ENCODE measurements around the gene FGD4.
"Not testable (repeated sequence)": the region's sequence is repeated elsewhere in the genome, so short reads cannot be mapped to it uniquely, and the experiment has no call there.

Gene FGD4

DNA sequence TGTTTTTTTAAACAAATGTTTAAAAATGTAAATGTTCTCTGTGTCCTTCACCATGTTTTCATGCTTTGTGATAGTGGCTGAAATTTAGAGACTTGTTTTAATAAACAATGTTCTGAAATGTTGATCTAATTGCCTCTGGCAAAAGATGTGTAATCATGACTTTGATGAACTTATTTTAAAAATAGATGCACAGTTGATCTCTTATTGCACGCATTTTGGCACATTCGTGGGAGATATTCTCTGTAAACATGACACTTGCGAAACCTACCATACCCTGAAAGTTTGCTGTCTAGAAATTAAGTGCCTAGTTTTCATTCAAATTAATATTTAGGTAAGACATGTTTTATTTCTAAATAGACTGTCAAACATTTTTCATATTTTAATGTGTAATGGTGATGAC lies 160.1 kb downstream of the FGD4 start:
- H3K27ac ChIP-seq (ENCODE audit: low read length, poor library complexity, severe bottlenecking) = no peak overlapping the region
- no peak overlapping the region for H3K14ac ChIP-seq (ENCODE audit: low read length in 2 of 2)
- no peak overlapping the region for H4K91ac ChIP-seq (ENCODE audit: low read length)
- H3K9me3 ChIP-seq (ENCODE audit: control insufficient read depth, low read length) = no peaks in the 10 kb centered on the region
- no peak overlapping the region for H3K18ac ChIP-seq (ENCODE audit: low read depth in 1 of 2, low read length in 2 of 2)
- peak overlapping the region in 1 of 2 experiments; percentile 59 for H3K4me3 ChIP-seq (ENCODE audit: insufficient read depth in 1 of 2, low read depth in 1 of 2, low read length in 2 of 2)
- H2BK15ac ChIP-seq (ENCODE audit: low read depth, poor library complexity, severe bottlenecking) = no peak overlapping the region
- no peak overlapping the region for H2BK12ac ChIP-seq (ENCODE audit: low read length in 2 of 2)
- no peak overlapping the region for H2AK5ac ChIP-seq (ENCODE audit: low read length, severe bottlenecking)
- peaks cover 16% of the 10 kb centered on the region for H3K79me1 ChIP-seq (replicated peaks; ENCODE audit: low read length, poor library complexity, severe bottlenecking)
- no peak overlapping the region for H3K23ac ChIP-seq (ENCODE audit: low read length in 2 of 2)
- H3K27me3 ChIP-seq (ENCODE audit: control insufficient read depth in 1 of 2, insufficient read depth in 1 of 2, low read length in 2 of 2) = no peaks in the 10 kb centered on the region
- 87% methylated on average over 3 of the region's 3 CpGs for WGBS
- peak overlapping the region; percentile 86 for H3K9ac ChIP-seq (ENCODE audit: low read length)
- H3K4ac ChIP-seq (ENCODE audit: low read depth in 1 of 2, low read length in 2 of 2) = no peak overlapping the region
- H3K4me1 ChIP-seq (ENCODE audit: control insufficient read depth, insufficient read depth, low read depth, low read length) = no peaks in the 10 kb centered on the region
- peak; percentile 51 for DNase-seq
- H3K36me3 ChIP-seq (ENCODE audit: control insufficient read depth in 1 of 2, insufficient read depth in 2 of 2, low read depth in 1 of 2, low read length in 2 of 2) = peaks cover 0 to 7% of the 10 kb centered on the region in 2 experiments
- H2BK120ac ChIP-seq (ENCODE audit: low read depth, low read length) = no peak overlapping the region
- H2AFZ ChIP-seq (ENCODE audit: low read depth, low read length) = no peak overlapping the region
- no peak overlapping the region for H2BK5ac ChIP-seq (ENCODE audit: low read depth, low read length, poor library complexity, severe bottlenecking)
- no peak overlapping the region for H3K4me2 ChIP-seq (ENCODE audit: low read length, poor library complexity, severe bottlenecking)
- H4K8ac ChIP-seq (ENCODE audit: low read length) = no peak overlapping the region

GRCh38 chr12:32560520-32560919 lies 161.2 kb downstream of the FGD4 start:
- H3K4me3 ChIP-seq (ENCODE audit: insufficient read depth in 1 of 2, low read depth in 1 of 2, low read length in 2 of 2) = no peak overlapping the region
- no peak overlapping the region for H2BK12ac ChIP-seq (ENCODE audit: low read length in 2 of 2)
- peaks cover 14% of the 10 kb centered on the region for H3K79me1 ChIP-seq (replicated peaks; ENCODE audit: low read length, poor library complexity, severe bottlenecking)
- H3K4me1 ChIP-seq (ENCODE audit: control insufficient read depth, insufficient read depth, low read depth, low read length) = no peaks in the 10 kb centered on the region
- H3K36me3 ChIP-seq (ENCODE audit: control insufficient read depth in 1 of 2, insufficient read depth in 2 of 2, low read depth in 1 of 2, low read length in 2 of 2) = peaks cover 4 to 7% of the 10 kb centered on the region in 2 experiments
- H3K27me3 ChIP-seq (ENCODE audit: control insufficient read depth in 1 of 2, insufficient read depth in 1 of 2, low read length in 2 of 2) = no peaks in the 10 kb centered on the region
- H3K9ac ChIP-seq (ENCODE audit: low read length) = no peak overlapping the region
- H3K27ac ChIP-seq (ENCODE audit: low read length, poor library complexity, severe bottlenecking) = no peak overlapping the region
- no peak overlapping the region for H4K8ac ChIP-seq (ENCODE audit: low read length)
- H3K18ac ChIP-seq (ENCODE audit: low read depth in 1 of 2, low read length in 2 of 2) = no peak overlapping the region
- no peak overlapping the region for H2AK5ac ChIP-seq (ENCODE audit: low read length, severe bottlenecking)
- H3K4ac ChIP-seq (ENCODE audit: low read depth in 1 of 2, low read length in 2 of 2) = no peak overlapping the region
- no peak for DNase-seq
- 100% methylated on average over 2 of the region's 4 CpGs for WGBS
- H3K4me2 ChIP-seq (ENCODE audit: low read length, poor library complexity, severe bottlenecking) = no peak overlapping the region
- no peak overlapping the region for H2BK15ac ChIP-seq (ENCODE audit: low read depth, poor library complexity, severe bottlenecking)
- no peak overlapping the region for H2BK5ac ChIP-seq (ENCODE audit: low read depth, low read length, poor library complexity, severe bottlenecking)
- no peak overlapping the region for H4K91ac ChIP-seq (ENCODE audit: low read length)
- no peak overlapping the region for H2BK120ac ChIP-seq (ENCODE audit: low read depth, low read length)
- H3K9me3 ChIP-seq (ENCODE audit: control insufficient read depth, low read length) = no peaks in the 10 kb centered on the region
- no peak overlapping the region for H3K23ac ChIP-seq (ENCODE audit: low read length in 2 of 2)
- H2AFZ ChIP-seq (ENCODE audit: low read depth, low read length) = no peak overlapping the region
- no peak overlapping the region for H3K14ac ChIP-seq (ENCODE audit: low read length in 2 of 2)

DNA sequence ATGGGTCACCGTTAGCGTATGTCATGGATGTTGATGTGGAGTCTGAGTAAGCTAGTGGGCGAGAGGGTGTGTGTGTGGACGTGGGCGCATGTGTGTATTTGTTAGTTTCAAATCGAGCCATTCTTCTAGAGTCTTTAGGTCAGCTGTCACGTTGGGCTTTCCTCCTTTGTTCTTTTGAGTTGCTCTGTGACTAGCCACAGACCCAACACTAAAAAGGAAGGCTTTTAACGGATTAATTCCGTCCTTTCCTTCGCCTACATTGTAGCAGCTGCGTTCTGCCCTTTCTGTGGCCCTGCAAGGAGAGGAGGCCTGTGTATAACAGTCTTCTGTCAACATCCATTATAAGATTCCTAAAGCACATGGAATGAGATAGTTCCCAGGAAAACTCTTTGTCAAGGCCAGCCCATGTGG lies 162.6 kb downstream of the FGD4 start:
- 74% methylated on average over 10 of the region's 11 CpGs for WGBS
- H3K27me3 ChIP-seq (ENCODE audit: control insufficient read depth in 1 of 2, insufficient read depth in 1 of 2, low read length in 2 of 2) = no peaks in the 10 kb centered on the region
- H3K36me3 ChIP-seq (ENCODE audit: control insufficient read depth in 1 of 2, insufficient read depth in 2 of 2, low read depth in 1 of 2, low read length in 2 of 2) = peaks cover 2 to 5% of the 10 kb centered on the region in 2 experiments
- peak overlapping the region; percentile 64 for H4K91ac ChIP-seq (ENCODE audit: low read length)
- H3K4me1 ChIP-seq (ENCODE audit: control insufficient read depth, insufficient read depth, low read depth, low read length) = peaks cover 2% of the 10 kb centered on the region
- peak overlapping the region; percentile 0 to 28 for H3K18ac ChIP-seq (ENCODE audit: low read depth in 1 of 2, low read length in 2 of 2)
- H3K9me3 ChIP-seq (ENCODE audit: control insufficient read depth, low read length) = no peaks in the 10 kb centered on the region
- H2AK5ac ChIP-seq (ENCODE audit: low read length, severe bottlenecking) = no peak overlapping the region
- H3K14ac ChIP-seq (ENCODE audit: low read length in 2 of 2) = no peak overlapping the region
- H3K79me1 ChIP-seq (replicated peaks; ENCODE audit: low read length, poor library complexity, severe bottlenecking) = peaks cover 16% of the 10 kb centered on the region
- H3K27ac ChIP-seq (ENCODE audit: low read length, poor library complexity, severe bottlenecking) = no peak overlapping the region
- H2BK120ac ChIP-seq (ENCODE audit: low read depth, low read length) = no peak overlapping the region
- peak overlapping the region; percentile 46 for H3K9ac ChIP-seq (ENCODE audit: low read length)
- H2BK15ac ChIP-seq (ENCODE audit: low read depth, poor library complexity, severe bottlenecking) = no peak overlapping the region
- H3K4me3 ChIP-seq (ENCODE audit: insufficient read depth in 1 of 2, low read depth in 1 of 2, low read length in 2 of 2) = no peak overlapping the region
- peak overlapping the region; percentile 48 for H4K8ac ChIP-seq (ENCODE audit: low read length)
- H2AFZ ChIP-seq (ENCODE audit: low read depth, low read length) = no peak overlapping the region
- no peak overlapping the region for H2BK12ac ChIP-seq (ENCODE audit: low read length in 2 of 2)
- DNase-seq = peak; percentile 51
- H3K4me2 ChIP-seq (ENCODE audit: low read length, poor library complexity, severe bottlenecking) = no peak overlapping the region
- H2BK5ac ChIP-seq (ENCODE audit: low read depth, low read length, poor library complexity, severe bottlenecking) = no peak overlapping the region
- no peak overlapping the region for H3K23ac ChIP-seq (ENCODE audit: low read length in 2 of 2)
- no peak overlapping the region for H3K4ac ChIP-seq (ENCODE audit: low read depth in 1 of 2, low read length in 2 of 2)

GRCh38 chr12:32562413-32562812 lies 163.1 kb downstream of the FGD4 start:
- H3K9me3 ChIP-seq (ENCODE audit: control insufficient read depth, low read length) = not testable (repeated sequence)

More at GRCh38 chr12:32562413-32562812, 163.1 kb downstream of the FGD4 start:
- H2BK12ac ChIP-seq (ENCODE audit: low read length in 2 of 2); H2BK120ac ChIP-seq (ENCODE audit: low read depth, low read length); H3K18ac ChIP-seq (ENCODE audit: low read depth in 1 of 2, low read length in 2 of 2); H2AFZ ChIP-seq (ENCODE audit: low read depth, low read length); H3K14ac ChIP-seq (ENCODE audit: low read length in 2 of 2); DNase-seq; H3K4ac ChIP-seq (ENCODE audit: low read depth in 1 of 2, low read length in 2 of 2); H3K23ac ChIP-seq (ENCODE audit: low read length in 2 of 2); H2BK15ac ChIP-seq (ENCODE audit: low read depth, poor library complexity, severe bottlenecking); H2AK5ac ChIP-seq (ENCODE audit: low read length, severe bottlenecking); H3K4me3 ChIP-seq (ENCODE audit: insufficient read depth in 1 of 2, low read depth in 1 of 2, low read length in 2 of 2); H3K4me2 ChIP-seq (ENCODE audit: low read length, poor library complexity, severe bottlenecking); H4K91ac ChIP-seq (ENCODE audit: low read length); H3K4me1 ChIP-seq (ENCODE audit: control insufficient read depth, insufficient read depth, low read depth, low read length); H2BK5ac ChIP-seq (ENCODE audit: low read depth, low read length, poor library complexity, severe bottlenecking); H3K36me3 ChIP-seq (ENCODE audit: control insufficient read depth in 1 of 2, insufficient read depth in 2 of 2, low read depth in 1 of 2, low read length in 2 of 2); H3K27ac ChIP-seq (ENCODE audit: low read length, poor library complexity, severe bottlenecking); H4K8ac ChIP-seq (ENCODE audit: low read length); H3K27me3 ChIP-seq (ENCODE audit: control insufficient read depth in 1 of 2, insufficient read depth in 1 of 2, low read length in 2 of 2): not testable (repeated sequence)
- H3K9ac ChIP-seq (ENCODE audit: low read length) = peak overlapping the region; percentile 46
- peaks cover 17% of the 10 kb centered on the region for H3K79me1 ChIP-seq (replicated peaks; ENCODE audit: low read length, poor library complexity, severe bottlenecking)
- WGBS = 22% methylated on average over 1 of the region's 6 CpGs
